GM18951 (cell line): Measurements from ENCODE around the gene THOC6.
A peak's percentile ranks its signal among the peaks of the same experiment; 100 is the strongest.
"Not testable (repeated sequence)": the region's sequence is repeated elsewhere in the genome, so short reads cannot be mapped to it uniquely, and the experiment has no call there.

Experiments
- POLR2A ChIP-seq: IDR thresholded peaks from 4 replicates; pipeline ENCODE4 v1.6.1; 2011; ENCODE audit warnings: mild to moderate bottlenecking; ENCODE audit not compliant: insufficient read length, insufficient read depth; ENCODE audit errors: extremely low read depth
- in situ Hi-C: fragments of 300-500 bp; cut with MboI; formaldehyde crosslinking; loops from one replicate; pipeline ENCODE4 v1.12.0; 2022; ENCODE audit warnings: low sequenced_read_pairs, mixed read lengths, inconsistent platforms; ENCODE audit not compliant: unreplicated experiment

Gene THOC6

DNA sequence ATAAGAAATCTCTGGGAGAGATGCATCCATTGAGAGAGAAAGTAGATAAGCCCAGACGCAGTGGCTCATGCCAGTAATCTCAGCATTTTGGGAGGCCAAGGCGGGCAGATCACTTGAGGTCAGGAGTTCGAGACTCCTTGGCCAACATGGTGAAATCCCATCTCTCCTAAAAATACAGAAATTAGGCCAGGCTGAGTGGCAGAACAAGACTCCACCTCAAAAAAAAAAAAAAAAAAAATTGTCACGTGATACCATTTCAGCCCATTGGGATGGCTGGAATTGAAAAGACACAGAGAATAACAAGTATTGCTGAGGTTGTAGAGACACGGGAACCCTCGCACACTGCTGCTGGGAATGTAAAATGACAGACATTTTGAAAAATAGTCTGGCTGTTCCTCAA is 38.7 kb downstream of the THOC6 start:
- no peak for TF ChIP-seq POLR2A
- in situ Hi-C loops: loop anchor here (5.0 kb wide), 1 partner anchor 65 kb away; no protein-coding TSS in a partner anchor

DNA sequence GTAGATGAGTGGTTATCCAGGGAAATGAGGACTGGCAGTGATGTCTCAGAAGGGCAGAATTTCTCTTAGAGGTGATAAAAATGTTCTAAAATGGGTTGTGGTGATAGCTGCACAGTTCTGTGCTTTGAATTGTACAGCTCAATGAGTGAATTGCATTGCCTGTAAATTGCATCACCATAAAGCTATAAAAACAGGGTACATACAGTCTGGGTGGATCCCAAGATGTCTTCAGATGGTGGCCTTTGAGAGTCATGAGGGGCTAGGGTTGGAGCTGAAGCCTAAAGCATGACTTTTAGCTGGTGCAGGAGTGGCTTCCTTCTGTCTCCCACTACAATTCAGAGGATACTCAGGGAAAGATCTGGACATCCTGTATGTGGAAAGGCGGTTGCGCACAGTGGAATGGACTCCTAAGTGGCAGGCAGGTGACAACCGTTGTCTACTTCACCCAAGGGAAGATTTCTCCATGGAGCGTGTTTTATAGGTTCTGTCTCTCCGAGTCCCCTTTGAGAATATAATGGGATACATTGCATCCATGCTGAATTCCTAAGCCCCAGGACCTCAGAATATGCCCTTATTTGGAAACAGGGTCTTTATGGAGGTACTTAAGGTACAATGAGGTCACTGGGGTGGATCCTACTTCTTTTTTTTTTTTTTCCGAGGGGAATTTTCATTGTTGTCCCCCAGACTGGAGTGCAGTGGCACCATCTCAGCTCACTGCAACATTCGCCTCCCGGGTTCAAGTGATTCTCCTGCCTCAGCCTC is 40.0 kb downstream of the THOC6 start:
- in situ Hi-C loops: loop anchor here (5.0 kb wide), 1 partner anchor 63 kb away; no protein-coding TSS in a partner anchor
- TF ChIP-seq POLR2A: no peak

DNA sequence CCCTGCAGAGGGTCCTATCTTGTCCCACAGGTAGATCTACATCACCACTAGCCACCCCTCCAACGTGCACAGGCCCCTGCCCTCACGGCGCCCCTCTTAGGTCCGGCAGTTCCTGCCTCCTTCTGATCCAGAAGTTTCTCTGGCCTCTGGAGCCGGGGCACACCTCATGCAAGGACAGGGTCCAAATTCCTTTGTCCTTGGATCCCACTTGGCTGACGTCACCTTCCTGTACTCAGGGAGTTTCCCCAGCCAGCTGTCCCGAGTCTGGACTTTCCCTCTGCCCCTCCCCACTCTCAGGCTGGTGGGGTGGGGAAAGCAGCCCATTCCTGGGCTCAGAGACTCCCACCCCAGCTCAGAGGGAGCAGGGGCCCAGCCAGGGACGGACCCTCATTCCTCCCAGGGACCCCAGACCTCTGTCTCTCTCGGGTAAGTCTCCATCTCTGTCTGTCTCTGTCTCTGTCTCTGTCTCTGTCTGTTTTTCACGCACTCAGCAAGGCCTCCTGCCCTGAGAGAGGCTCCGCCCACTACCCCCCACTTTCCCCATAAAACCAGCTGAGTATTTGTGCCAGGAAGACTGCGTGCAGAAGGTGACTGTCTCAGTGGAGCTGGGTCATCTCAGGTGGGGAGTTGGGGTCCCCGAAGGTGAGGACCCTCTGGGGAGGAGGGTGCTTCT is 41.4 kb downstream of the THOC6 start, which contains the start of gene IL32:
Gene IL32, plus strand, starts transcription at position 572 of the 673 bp plus-strand sequence. CDS start 172 bp downstream, outside the sequence.
- TF ChIP-seq POLR2A: peak; percentile 24
- in situ Hi-C loops: no loop called here

DNA sequence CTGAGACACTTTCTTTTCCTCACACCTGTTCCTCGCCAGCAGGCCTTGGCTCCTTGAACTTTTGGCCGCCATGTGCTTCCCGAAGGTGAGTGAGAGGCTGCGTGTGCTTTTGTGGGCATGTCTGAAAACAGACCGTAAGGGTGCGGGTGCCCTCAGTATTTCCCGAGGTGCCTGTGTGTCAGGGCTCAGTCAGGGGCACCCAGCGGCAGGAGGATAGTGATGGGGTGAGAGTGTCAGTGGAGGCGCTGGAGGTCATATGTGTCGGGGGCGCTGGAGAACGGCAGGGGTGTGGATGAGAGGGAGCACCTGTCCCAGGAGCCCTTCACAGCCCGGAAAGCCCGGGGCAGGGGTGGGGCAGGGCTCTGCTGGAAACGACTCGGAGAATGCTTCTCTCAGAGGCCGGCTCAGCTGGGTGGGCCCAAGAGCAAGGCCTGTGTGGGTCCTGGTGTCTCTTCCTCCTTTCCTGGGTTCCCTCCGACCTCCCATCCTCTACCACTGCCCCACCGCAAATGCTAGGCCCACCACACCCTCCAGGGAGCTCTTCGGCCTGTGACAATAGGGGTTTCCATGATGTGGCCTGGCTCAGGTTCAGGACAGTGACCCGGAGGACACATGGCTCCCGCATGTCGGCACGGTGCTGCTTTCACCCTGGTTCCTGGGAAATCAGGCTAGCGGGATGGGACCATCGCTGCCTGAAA is 42.1 kb downstream of the THOC6 start:
- TF ChIP-seq POLR2A: no peak
- in situ Hi-C loops: no loop called here

DNA sequence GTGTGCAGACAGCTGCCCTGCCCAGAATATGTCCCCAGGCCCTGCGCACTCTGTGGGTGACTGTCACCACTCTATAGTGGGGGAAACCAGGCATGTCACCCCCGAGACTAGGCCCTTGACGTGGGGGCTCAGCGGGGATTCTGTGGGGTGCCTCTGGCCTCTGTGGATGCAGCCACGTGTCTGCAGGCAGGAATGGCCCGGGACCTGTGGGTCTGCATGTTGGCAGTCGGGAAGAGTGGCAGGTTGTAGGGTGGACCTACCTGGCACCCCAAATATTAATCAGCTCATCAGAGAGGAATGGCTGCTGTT is 42.6 kb downstream of the THOC6 start:
- in situ Hi-C loops: no loop called here
- no peak for TF ChIP-seq POLR2A

DNA sequence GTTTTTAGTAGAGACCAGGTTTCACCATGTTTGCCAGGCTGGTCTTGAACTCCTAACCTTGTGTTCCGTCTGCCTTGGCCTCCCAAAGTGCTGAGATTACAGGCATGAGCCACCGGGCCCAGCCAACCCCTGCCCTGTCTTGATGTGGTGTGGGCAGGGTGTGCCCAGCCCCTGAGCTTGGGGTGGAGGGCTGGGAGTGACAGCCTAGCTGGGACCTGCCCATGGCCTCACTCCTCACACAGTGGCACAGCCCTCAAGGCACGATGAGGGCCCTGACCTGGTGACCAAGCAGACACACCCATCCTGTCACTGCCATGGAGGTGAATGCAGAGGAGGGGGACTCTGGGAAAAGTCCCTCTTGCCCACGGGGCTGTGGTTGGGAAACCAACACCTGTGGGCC is 44.7 kb downstream of the THOC6 start:
- in situ Hi-C loops: no loop called here
- TF ChIP-seq POLR2A: no peak

DNA sequence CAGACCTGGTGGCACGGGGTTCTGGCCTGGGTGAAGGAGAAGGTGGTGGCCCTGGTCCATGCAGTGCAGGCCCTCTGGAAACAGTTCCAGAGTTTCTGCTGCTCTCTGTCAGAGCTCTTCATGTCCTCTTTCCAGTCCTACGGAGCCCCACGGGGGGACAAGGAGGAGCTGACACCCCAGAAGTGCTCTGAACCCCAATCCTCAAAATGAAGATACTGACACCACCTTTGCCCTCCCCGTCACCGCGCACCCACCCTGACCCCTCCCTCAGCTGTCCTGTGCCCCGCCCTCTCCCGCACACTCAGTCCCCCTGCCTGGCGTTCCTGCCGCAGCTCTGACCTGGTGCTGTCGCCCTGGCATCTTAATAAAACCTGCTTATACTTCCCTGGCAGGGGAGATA is 45.3 kb downstream of the THOC6 start:
- in situ Hi-C loops: not testable (repeated sequence)

DNA sequence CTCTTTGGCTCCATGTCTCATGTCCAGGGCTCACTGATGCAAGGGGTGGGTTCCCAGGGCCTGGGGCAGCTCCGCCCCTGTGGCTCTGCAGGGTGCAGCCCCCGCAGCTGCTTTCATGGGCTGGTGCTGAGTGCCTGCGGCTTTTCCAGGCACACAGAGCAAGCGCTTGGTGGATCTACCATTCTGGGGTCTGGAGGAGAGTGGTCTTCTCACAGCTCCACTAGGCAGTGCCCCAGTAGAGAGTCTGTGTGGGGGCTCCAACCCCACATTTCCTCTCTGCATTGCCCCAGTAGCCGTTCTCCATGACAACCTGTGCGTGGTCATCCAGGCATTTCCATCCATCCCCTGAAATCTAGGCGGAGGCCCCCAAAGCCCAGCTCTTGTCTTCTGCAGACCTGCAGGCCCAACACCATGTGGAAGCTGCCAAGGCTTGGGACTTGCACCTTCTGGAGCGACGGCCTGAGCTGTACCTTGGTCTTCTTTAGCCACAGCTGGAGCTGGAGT is 46.8 kb downstream of the THOC6 start:
- in situ Hi-C loops: no loop called here
- TF ChIP-seq POLR2A: no peak

DNA sequence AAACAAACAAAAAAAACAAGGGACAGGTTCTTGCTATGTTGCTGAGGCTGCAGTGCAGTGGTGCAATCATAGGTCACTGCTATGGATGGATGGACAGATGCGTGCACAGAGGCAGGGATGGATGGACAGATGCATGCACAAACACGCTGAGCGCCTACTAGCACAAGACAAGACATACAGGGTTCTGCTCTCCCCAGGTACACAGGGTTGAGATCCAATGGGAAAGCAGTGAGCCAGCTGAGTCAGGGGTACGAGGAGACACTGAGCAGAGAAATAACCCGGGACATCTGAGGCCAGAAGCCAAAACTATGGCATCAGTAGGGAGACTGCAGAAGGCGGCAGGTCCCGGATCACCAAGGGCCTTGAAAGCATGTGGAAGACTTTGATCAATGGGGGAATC is 47.8 kb downstream of the THOC6 start:
- no peak for TF ChIP-seq POLR2A
- in situ Hi-C loops: no loop called here

DNA sequence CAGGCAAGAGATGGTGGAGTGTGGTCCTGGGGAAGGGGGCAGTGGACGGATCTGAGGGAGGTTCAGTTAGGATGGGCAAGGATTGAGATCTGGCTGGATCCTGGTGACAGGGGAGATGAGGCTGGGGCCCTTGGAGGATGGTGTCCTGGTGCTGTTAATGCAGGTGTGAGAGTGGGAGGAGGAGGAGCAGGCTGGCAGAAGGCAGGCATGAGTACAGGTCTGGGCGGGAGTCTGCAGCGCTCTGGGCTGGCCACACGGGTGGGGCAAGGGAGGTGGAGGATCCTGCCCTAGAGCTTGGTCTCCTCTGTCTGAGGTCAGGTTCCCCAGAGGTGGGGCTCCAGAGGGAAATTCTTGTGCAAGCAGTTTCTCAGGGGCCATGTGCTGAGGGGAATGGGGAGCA is 48.3 kb downstream of the THOC6 start:
- in situ Hi-C loops: not testable (repeated sequence)

DNA sequence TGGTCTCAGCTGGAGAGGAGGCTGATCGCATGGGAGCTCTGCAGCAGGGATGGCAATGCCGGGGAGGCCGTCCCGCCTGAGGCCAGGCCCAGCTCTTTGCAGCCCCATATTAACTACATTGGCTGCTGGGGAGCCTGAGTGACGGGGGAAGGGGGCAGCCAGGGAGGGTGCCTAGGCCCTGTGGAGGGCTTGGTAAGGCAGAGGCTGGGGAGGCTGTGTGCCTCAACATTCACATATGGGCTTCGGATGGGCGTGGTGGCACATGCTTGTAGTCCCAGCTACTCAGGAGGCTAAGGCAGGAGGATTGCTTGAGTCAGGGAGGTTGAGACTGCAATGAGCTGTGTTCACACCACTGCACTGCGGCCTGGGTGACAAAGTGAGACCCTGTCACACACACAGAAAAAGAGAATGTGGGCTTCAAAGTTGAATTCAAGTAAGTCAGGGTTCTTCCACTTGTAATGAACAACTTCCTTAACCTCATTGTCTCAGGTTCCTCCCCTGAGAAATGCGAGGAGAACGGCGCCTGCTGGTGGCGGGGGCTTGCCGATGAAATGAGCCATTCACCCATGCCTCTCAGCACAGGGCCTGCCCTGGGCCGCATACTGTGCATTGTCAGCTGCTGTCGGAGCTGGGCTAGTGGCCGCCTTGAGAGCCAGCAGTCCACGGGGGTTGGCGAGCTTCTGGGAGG is 48.9 kb downstream of the THOC6 start:
- in situ Hi-C loops: not testable (repeated sequence)

DNA sequence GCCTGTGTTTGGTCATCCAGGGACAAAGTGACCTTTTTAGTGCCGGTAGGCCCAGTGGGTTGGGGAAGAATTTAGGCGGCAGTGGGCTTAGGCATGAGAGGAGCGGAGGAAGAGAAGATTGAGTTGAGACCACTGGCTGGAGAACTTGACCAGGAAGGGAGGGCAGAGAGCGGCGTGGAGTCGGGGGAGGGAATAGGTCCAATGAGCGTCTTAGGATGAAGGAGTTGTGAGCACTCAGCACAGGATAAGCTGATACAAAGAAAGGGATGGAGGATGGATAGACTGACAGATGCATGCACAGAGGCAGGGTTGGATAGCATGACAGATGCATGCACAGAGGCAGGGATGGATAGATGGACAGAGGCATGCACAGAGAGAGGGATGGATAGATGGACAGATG is 49.6 kb downstream of the THOC6 start:
- no peak for TF ChIP-seq POLR2A
- in situ Hi-C loops: no loop called here

DNA sequence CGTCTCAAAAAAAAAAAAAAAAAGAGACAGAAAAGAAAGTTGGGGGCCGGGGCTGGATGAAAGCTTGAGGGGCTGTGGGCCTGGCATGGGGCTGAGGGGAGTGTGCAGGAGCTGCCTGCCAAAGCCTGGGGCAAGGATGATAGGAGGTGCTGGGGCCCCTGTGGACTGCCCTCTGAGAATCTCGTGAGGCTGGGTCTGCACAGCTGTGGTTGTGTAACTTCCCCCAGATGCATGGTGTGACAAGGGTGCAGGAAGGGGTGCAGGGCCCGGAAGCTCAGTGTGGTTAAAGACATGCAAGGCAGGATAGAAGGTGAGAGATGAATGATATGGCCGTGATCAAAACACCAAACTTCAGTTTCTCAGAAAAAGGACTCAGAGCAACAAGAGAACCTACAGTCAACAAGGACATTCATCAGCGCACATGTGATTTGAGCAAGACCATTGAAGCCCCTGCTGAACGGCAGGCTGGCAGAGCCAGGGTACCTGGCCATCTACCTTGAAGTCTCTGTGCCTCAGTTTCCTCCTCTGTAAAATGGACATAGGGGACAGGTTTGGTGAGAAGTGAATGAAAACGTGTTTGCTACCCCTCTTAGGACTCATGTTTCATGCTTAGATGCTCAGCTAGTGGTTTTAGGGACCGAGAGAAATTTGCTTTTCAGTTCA is 51.2 kb downstream of the THOC6 start:
- in situ Hi-C loops: no loop called here
- TF ChIP-seq POLR2A: peak; percentile 33
